Activated CD4-positive, alpha-beta T cell treated with anti-CD3 and anti-CD28 coated beads, Interleukin-2, amount 50 U/mL, for 16 hours (primary cell): ENCODE results near the gene HMGCR.

Experiments used
- DNase-seq: peaks from one replicate; pipeline ENCODE4 v3.0.0-alpha.2; 2020

Gene HMGCR

DNA sequence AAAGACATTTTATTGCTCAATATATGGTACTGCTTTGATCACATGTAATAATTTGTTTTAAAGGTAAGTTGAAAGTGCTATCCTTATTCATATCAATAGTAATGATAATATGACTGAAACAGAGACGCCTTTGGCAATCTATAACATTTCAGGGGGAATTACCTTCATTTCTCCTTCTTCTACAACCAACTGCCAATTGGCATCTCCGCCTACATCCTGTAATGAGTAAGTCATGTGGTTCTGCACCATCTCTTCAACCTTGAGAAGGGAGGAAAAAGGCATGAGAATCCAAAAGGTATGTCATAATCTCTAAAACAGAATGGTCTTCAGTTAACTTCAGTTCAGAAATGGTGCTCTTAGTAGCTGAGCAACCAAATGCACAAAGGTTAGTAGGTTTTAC is 52.4 kb downstream of the HMGCR start:
- peak; percentile 75 for DNase-seq

DNA sequence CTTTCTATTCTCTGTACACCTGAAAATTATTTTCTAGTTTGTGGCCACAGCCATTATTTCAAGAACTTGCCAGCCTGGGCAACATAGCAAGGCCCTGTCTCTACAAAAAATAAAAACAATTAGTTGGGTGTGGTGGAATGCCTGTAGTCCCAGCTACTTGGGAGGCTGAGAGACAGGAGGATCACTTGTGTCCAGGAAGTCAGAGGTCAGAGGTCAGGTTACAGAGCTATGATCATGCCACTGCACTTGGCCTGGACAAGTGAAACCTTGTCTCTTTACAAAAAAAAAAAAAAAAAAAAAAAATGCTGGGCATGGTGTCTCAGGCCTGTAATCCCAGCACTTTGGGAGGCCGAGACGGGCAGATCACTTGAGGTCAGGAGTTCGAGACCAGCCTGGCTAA is 58.3 kb downstream of the HMGCR start:
- DNase-seq: no peak

DNA sequence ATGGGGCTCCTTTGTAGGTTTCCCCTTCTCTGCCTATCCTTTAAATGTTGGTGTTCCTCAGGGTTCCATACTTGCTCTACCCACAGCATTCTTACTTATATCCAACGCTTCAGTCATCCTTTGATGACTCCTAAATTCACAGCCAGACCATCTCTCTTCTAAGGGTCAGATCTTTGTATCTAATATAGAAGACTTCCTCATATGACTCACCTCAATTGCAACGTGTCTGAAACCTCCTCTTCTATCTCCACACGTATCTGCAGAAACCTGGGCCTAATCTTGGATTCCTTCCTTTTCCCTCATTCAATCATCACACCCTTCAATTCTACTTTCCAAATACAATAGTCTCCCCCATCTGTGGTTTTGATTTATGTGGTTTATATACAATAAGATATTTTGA is 68.3 kb downstream of the HMGCR start:
- DNase-seq: peak; percentile 1
